ENCODE data around the gene RAB11B. TPM values are rescaled to one million over a fixed set of nuclear protein-coding genes. Genes with fewer than 3 reads are reported as not detected.

RAB11B gene
- total RNA-seq, 4 donors from 2014 or later = 48.6 to 159 (median 56.1) TPM

GRCh38 chr19:8355631-8356402 lies 34.3 kb upstream of the RAB11B start:
- TF ChIP-seq POLR2AphosphoS5 (IDR thresholded peaks at IDR 0.05) = peak; percentile 5 to 58 (median 17)
- no peak for TF ChIP-seq EP300 (IDR thresholded peaks at IDR 0.05; ENCODE audit: low read depth)
- no peak for TF ChIP-seq CTCF (IDR thresholded peaks at IDR 0.05)
- Histone ChIP-seq H3K27me3 (peaks cover 25% of the 10 kb centered on the region), H3K4me1 (peaks cover 0 to 19% (median 5%) of the 10 kb centered on the region in 4 donors), H3K9me3 (no peaks in the 10 kb centered on the region), H3K4me3 (no peak overlapping the region), H3K36me3 (no peaks in the 10 kb centered on the region), H3K27ac (peak overlapping the region in 2 of 4 donors; percentile 5 to 26)
- in situ Hi-C loops (cut with MboI; ENCODE audit: low pct_ligation_motif_present in 1 of 4, low pct_unique_long_range_greater_than_20kb in 1 of 4, low sequenced_read_pairs in 3 of 4) (loop anchor here in 2 of 4 donors (10.0 kb wide), 2 partner anchors 49 to 149 kb away; partner anchors contain the start of gene PRAM1 (in 2 of the 2)), intact Hi-C loops (cut with DNase I; ENCODE audit: low total_unique reads) (loop anchor here (2.0 to 10.0 kb wide), 2 partner anchors 41 to 149 kb away; partner anchors contain the start of gene PRAM1)
- no peak for DNase-seq
- WGBS, 2 donors (ENCODE audit: low coverage in 1 of 2) = 55 to 73% methylated on average over 3 to 6 of the region's 6 CpGs

GRCh38 chr19:8357007-8357521 lies 33.1 kb upstream of the RAB11B start:
- in situ Hi-C loops (cut with MboI; ENCODE audit: low pct_ligation_motif_present in 1 of 4, low pct_unique_long_range_greater_than_20kb in 1 of 4, low sequenced_read_pairs in 3 of 4) = loop anchor here in 2 of 4 donors (10.0 kb wide), 2 partner anchors 48 to 148 kb away; partner anchors contain the start of gene PRAM1 (in 2 of the 2)
- no peaks in the 10 kb centered on the region for H3K36me3 ChIP-seq
- H3K27me3 ChIP-seq = peaks cover 13% of the 10 kb centered on the region
- no peak for TF ChIP-seq POLR2AphosphoS5 (IDR thresholded peaks at IDR 0.05)
- no peak for TF ChIP-seq POLR2A (IDR thresholded peaks at IDR 0.05)
- TF ChIP-seq CTCF (IDR thresholded peaks at IDR 0.05) = no peak
- no peak for TF ChIP-seq EP300 (IDR thresholded peaks at IDR 0.05; ENCODE audit: low read depth)
- WGBS, 2 donors (ENCODE audit: low coverage in 1 of 2) = 29 to 69% methylated on average over 1 to 4 of the region's 4 CpGs
- H3K27ac ChIP-seq = no peak overlapping the region
- H3K4me1 ChIP-seq = peaks cover 4 to 27% (median 13%) of the 10 kb centered on the region in 4 donors
- no peak overlapping the region for H3K4me3 ChIP-seq
- intact Hi-C loops (cut with DNase I; ENCODE audit: low total_unique reads) = loop anchor here (10.0 kb wide), 1 partner anchor 148 kb away; the partner anchor contains the start of gene PRAM1
- H3K9me3 ChIP-seq = no peaks in the 10 kb centered on the region
- no peak for DNase-seq

- no peak for DNase-seq
- Histone ChIP-seq H3K9me3 (no peaks in the 10 kb centered on the region), H3K4me1 (peaks cover 13 to 33% (median 27%) of the 10 kb centered on the region in 4 donors), H3K36me3 (no peaks in the 10 kb centered on the region), H3K4me3 (no peak overlapping the region), H3K27me3 (peaks cover 12% of the 10 kb centered on the region), H3K27ac (no peak overlapping the region)
- intact Hi-C loops (cut with DNase I; ENCODE audit: low total_unique reads) = loop anchor here (10.0 kb wide), 1 partner anchor 146 kb away; the partner anchor contains the start of gene PRAM1
- in situ Hi-C loops (cut with MboI; ENCODE audit: low pct_ligation_motif_present in 1 of 4, low pct_unique_long_range_greater_than_20kb in 1 of 4, low sequenced_read_pairs in 3 of 4) = loop anchor here in 2 of 4 donors (10.0 kb wide), 2 partner anchors 46 to 146 kb away; partner anchors contain the start of gene PRAM1 (in 2 of the 2)
- WGBS, 2 donors (ENCODE audit: low coverage in 1 of 2) = 55 to 87% methylated on average over 2 to 6 of the region's 6 CpGs
- TF ChIP-seq EP300 (IDR thresholded peaks at IDR 0.05; ENCODE audit: low read depth) = no peak
- no peak for TF ChIP-seq CTCF (IDR thresholded peaks at IDR 0.05)
- TF ChIP-seq POLR2A (IDR thresholded peaks at IDR 0.05) = no peak
- TF ChIP-seq POLR2AphosphoS5 (IDR thresholded peaks at IDR 0.05) = no peak
Measured at GRCh38 chr19:8358948-8359347, 31.2 kb upstream of the RAB11B start.

GRCh38 chr19:8360196-8360595 lies 30.0 kb upstream of the RAB11B start:
- Histone ChIP-seq H3K9me3 (no peaks in the 10 kb centered on the region), H3K4me3 (no peak overlapping the region), H3K4me1 (peaks cover 13 to 40% (median 35%) of the 10 kb centered on the region in 4 donors), H3K27ac (no peak overlapping the region), H3K36me3 (no peaks in the 10 kb centered on the region), H3K27me3 (peaks cover 25% of the 10 kb centered on the region)
- DNase-seq = no peak
- 87 to 92% methylated on average over 6 to 8 of the region's 8 CpGs for WGBS, 2 donors (ENCODE audit: low coverage in 1 of 2)
- intact Hi-C loops (cut with DNase I; ENCODE audit: low total_unique reads) = loop anchor here (10.0 kb wide), 1 partner anchor 85 kb away; the partner anchor contains the start of gene HNRNPM
- in situ Hi-C loops (cut with MboI; ENCODE audit: low pct_ligation_motif_present in 1 of 4, low pct_unique_long_range_greater_than_20kb in 1 of 4, low sequenced_read_pairs in 3 of 4) = no loop called here
- TF ChIP-seq POLR2AphosphoS5 (IDR thresholded peaks at IDR 0.05) (no peak), CTCF (IDR thresholded peaks at IDR 0.05) (no peak), EP300 (IDR thresholded peaks at IDR 0.05; ENCODE audit: low read depth) (no peak), POLR2A (IDR thresholded peaks at IDR 0.05) (no peak)

Data from transverse colon (tissue), 4 donors.